Pulmonary artery endothelial cell (primary cell): ENCODE data around the gene AQP2. TPM values are rescaled to one million over a fixed set of nuclear protein-coding genes. Genes with fewer than 3 reads are reported as not detected.

ENCODE experiments used
- DNase-seq: peaks from one replicate; pipeline ENCODE4 v3.0.0-alpha.2; 2011; ENCODE audit warnings: low read depth, low spot score
- total RNA-seq: library from RNA; depleted of rRNA; stranded (reverse); fragments of >200 nt; gene quantifications from 2 replicates; pipeline ENCODE4 v1.2.3, GENCODE V29; 2014

Gene AQP2, protein sequence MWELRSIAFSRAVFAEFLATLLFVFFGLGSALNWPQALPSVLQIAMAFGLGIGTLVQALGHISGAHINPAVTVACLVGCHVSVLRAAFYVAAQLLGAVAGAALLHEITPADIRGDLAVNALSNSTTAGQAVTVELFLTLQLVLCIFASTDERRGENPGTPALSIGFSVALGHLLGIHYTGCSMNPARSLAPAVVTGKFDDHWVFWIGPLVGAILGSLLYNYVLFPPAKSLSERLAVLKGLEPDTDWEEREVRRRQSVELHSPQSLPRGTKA
- not detected in 2 replicates for total RNA-seq

DNA sequence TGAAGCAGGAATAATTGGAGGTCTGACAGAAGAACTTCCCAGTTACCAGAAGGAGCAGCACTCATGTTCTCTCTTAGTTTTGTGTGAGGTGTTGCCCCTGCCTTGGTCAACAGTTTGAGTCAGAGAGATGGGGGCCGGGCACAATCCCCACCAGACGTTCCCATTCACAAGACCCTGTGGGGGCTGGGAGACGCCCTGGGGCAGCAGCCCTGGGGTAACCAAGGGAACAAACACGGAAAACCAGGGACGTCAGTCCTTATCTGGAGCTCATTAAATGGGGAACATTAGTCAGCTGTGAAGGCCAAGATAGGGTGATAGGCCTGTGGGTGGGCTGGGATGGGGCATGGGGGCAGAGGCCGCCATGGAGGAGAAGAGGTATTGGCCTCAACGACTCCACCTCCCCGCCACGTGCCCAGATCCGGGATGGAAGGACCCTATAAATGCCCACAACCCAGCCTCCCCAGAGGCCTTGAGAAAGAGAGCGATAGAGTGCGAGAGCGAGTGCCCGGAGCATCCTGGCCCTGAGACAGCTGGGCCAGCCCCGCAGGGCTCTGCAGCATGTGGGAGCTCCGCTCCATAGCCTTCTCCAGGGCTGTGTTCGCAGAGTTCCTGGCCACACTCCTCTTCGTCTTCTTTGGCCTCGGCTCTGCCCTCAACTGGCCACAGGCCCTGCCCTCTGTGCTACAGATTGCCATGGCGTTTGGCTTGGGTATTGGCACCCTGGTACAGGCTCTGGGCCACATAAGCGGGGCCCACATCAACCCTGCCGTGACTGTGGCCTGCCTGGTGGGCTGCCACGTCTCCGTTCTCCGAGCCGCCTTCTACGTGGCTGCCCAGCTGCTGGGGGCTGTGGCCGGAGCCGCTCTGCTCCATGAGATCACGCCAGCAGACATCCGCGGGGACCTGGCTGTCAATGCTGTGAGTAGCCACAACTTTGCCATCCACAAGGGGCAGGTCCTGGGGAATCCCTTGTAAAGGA, at the start of gene AQP2:
Gene AQP2, plus strand, starts transcription at position 465 of the 979 bp plus-strand sequence. Its CDS starts 94 bp downstream, at position 559.
- DNase-seq: no peak

DNA sequence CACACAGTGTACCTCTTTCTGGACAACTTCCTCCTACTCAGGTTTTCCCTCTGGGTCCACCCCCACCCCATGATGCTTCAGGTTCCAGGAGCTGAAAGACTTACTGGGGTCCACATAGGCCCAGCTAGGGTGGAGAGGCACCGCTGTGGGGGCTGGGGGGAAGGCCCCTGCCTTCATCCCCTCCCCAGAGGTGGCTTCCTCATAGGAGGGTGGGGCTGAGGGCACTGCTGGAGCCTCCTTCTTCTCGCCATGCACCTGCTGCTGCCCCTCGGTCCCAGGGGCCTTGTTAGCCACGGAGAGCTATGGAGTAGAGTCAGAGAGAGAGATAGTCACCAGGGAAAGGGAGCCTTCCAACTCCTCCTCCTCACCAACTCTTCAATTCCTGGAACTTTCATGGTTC, 49.5 kb upstream of the AQP2 start:
- DNase-seq: no peak

DNA sequence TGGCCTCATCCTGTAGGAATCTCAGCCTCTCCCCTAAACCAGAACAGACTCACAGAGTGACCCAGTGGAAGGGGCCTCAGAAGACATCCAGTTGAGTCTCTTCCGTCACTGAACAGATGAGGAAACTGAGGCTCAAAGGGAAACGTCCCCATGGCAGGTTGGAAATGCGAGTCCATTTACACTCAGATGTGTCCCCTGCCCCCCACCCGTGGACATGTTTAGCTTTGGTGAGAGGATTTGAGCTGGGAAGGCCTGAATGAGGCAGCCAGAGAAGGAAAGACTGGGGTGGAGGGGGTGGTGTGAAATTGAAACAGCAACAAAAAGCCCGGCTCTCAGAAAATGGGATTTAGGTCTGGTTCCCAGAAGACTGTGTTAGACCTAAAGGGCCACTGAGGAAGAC, 48.6 kb upstream of the AQP2 start:
- no peak for DNase-seq

DNA sequence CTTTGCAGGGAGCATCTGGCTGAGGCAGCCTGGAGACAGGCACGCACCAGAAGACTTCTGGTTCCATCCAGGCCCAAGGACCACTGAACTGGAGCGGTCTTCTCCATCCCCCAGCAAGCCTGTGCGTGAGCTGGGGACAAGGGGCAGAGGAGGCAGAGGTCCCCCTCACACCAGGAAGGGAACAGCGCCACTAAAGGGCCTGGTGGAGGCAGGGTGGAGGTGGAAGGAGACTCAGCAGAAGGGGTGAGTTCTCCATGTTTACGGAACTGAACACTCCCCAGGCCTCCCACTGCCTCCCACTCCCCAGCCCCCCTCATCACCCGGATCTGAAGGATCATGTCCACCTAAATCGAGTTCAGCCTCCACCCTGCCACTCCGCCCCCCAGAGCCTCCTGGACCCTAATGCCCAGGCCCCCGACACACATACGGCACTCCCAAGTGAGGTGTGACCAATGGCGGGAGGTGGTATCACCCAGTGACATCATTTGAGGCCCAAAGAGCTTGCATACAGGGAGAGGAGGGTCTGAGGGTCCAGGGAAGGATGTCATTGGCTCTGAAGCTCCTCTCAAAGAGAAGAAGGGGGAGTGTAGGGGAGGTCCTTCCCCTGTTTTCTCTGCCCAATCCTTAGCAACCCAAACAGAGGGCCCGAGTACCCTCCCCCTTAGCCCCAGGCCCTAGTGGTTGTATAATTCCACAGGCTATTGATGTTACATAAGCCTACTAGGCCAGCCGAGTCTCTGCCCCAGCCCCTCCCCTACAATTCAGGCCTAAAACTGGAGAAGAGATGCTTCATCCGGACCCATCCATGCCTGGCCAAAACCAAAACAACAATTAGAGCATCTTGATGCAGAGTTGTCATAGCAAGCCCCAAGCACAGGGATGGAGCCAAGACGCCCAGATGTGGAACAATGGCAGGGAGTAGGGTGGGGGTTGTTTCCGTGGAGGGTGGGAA, 47.9 kb upstream of the AQP2 start:
- no peak for DNase-seq

DNA sequence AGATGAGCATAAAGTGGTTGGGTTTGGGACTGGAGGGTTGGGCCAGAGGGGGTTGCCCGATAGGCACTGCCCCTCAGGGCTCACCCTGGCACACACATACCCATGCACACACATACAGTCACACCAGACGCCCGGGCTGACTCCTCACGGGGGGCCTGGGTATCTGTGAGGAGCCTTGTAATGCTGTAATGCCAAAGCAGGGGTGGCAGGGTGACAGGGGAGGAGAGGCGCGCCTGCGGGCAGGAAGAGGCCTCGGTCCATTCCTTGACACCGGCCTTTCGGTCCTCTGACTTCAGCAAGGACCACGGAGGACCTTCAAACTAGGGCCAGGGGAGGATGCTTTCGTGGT, 47.2 kb upstream of the AQP2 start:
- no peak for DNase-seq

DNA sequence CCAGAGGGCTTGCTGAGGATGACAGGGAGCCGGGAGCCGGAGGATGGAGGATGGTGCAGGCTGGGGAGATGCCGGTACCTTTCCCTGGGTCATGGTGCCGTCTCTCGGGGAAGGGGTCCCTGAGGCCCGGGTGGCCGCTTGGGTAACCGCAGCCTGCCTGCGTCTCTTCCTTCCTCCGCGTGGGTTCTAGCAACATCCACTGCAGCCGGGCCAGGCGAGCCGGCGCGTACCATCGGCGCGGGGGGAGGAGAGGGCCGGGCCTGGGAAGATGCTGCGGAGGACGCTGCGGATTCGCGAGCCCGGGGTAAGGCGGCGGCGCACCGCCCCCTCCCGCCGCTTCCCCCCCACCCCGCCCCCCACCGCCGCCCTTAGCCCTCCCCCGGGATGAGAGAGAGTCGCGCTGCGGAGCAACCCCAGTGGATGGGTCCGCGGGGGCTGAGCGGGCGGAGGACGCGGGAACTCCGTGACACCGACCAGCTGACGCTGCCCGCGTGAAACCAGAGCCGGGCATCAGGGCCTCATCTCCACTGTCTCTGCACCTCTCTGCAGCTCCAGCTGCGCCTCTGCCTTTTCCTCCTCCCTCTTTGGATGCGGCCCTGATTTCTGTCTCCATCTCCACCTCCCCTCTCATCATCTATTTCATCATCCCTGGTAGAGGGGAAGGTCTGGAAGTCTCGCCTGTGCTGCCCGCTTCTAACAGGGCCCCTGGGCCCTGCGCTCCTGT, 46.7 kb upstream of the AQP2 start, which contains the start of gene FAIM2:
Gene FAIM2, minus strand, starts transcription at position 201 of the 724 bp plus-strand sequence. Its CDS starts 108 bp downstream, at position 93.
- no peak for DNase-seq

DNA sequence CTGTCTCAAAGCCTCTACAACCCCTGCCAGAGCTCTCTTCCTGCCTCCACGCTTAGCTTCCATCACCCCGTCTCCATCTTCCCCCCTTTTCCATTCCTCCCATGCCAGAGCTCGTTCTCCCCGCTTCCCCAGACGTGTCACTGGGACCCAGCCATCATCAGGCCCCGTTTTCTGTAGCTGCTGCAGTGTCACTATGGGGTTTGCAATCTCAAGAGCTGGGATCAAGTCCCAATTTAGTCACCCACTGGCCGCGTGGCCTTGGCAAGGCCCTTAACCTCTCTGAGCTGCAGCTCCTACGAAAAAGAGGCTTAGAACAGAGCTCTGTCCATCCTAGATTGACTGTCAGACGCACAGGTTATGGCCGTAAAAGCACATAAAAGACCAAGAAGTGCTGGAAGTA, 45.9 kb upstream of the AQP2 start:
- no peak for DNase-seq

DNA sequence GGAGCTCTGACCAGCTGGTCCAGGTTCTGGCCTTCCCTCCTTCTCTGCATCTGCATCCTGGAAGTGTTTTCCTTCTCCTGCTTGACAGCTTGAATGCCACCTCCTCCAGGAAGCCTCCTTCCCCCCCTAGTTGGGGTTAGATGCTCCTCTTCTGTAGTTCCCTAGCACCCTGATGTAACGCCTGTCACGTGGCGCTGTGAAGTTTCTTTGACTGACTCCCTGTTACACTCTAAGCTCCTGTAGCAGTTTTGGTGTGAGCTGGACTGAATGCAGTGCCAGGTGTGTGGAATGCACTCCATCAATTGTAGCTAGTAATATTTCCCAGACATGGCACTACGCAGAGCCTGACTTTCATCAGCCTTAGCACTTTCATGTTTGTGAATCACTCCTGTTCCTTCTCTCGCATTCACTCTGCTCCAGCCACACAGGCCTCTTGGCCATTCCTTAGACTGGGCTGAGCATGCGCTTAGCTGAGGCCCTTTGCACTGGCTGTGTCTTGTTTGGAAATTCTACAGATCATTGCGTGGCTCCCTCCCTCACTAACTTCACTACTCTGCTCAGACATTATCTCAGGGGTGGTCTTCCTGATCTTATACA, 44.7 kb upstream of the AQP2 start:
- no peak for DNase-seq

DNA sequence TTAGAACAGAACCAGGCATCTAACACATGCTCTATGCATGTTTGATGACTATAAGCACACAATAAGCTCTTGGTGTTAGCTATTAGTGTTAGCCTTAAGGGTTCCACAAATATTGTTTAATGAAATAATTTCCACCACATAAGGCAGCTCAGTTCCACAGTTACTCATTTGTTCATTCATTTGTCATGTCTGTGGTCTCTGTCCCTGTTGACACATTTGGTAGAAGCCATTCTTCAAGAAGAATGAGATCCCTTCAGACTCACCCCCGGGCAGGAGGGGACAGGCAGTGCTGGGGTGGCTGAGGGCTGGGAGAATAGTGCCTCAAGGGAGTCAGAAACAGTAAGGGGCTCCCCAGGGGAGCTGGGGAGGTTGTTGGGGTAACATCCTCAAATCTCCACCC, 43.2 kb upstream of the AQP2 start:
- DNase-seq: no peak

DNA sequence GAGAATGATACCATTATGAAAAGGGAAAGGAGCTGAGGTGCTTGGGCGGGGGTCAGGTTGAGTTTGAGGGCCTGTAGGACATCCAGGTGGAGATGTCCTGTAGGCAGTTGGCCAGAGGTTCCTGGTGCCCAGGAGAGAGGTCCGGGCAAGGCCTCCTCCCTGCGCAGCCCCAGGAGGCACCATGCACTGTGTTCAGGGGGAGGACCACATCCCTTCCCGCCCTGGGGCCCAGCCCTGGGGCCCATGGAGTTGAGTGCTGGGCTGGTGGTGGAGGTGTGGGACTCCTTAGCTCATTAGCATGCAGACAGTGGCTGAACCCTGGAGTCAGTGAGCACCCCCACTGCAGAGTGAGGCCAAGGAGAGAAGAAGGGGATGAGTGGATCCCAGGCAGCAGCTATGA, 41.2 kb upstream of the AQP2 start:
- no peak for DNase-seq

DNA sequence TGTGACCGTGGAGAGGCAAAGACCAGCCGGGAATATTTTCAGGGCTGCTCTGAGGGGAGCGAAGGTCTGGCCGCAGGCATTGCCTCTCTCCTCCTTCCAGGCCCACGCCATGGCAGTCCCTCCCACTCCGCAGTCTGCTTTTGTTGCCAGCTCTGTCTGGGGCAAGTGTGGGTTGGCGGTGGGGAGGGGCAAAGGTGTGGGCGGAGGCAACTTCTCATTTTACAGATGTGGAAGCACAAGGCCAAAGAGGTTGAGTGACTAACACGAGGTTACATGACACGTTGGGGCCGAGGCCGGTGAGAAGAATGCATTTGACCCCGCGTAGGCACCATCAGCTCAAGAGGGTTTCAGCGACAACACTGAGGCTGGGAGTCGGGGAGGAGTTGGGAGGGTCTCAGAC, 40.7 kb upstream of the AQP2 start:
- no peak for DNase-seq

DNA sequence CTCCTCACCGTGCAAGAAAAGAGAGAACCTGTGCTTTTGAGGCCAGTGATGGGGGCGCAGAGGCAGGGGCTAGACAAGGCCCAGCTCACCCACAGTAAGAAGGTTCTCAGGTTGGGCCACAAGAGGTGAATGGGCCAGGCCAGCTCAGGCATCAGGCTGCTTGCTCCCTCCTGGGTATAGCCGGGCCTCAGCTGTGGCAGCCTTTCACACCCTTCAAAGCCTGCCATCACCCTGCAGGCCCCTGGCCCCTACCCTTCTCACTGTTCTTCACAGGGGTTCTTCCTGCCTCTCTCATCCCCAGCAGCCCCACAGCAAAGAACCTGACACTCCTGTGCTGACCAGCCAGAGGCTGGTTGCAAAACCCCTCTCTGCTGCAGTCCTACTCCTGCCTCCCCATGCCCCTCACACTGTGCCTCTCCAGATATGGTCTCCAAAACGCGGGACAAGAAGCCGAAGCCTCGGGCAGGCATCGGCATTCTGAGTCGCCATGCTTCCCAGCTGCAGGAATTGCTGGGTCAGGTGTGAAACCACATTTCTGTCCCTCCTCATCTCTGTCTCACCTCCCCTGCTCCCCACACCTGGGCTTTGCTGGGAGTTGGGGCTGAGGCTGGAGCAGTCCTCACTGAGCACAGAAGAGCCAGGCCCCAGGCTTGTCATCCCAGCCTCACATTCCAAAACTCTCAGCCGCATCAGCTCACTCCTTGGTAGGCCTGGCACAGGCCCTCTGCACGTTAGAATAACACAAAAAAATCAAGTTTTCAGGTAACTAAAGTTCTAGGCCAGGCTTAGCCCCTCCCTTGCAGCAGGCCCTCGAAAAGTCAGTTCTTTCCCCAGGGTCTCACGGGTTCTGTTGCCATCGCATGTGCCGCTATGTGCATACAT, 40.0 kb upstream of the AQP2 start:
- DNase-seq: no peak

DNA sequence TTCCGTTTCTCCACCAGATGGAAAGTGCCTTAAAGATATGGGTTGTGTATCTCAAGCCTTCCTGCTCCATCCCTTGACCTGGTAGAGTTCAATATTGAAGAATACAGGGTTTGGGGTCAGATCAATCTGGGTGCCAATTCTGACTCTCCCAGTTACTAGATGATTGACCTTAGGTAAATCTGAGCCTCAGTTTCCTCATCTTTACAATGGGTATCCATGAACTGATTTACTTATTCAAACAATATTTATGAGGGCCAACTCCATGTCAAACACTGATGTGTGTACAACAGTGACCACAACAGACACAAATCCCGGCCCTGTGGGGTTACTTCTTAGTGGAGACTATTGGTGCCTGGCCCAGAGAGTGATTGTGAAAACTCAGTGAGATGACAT, 39.3 kb upstream of the AQP2 start:
- no peak for DNase-seq

DNA sequence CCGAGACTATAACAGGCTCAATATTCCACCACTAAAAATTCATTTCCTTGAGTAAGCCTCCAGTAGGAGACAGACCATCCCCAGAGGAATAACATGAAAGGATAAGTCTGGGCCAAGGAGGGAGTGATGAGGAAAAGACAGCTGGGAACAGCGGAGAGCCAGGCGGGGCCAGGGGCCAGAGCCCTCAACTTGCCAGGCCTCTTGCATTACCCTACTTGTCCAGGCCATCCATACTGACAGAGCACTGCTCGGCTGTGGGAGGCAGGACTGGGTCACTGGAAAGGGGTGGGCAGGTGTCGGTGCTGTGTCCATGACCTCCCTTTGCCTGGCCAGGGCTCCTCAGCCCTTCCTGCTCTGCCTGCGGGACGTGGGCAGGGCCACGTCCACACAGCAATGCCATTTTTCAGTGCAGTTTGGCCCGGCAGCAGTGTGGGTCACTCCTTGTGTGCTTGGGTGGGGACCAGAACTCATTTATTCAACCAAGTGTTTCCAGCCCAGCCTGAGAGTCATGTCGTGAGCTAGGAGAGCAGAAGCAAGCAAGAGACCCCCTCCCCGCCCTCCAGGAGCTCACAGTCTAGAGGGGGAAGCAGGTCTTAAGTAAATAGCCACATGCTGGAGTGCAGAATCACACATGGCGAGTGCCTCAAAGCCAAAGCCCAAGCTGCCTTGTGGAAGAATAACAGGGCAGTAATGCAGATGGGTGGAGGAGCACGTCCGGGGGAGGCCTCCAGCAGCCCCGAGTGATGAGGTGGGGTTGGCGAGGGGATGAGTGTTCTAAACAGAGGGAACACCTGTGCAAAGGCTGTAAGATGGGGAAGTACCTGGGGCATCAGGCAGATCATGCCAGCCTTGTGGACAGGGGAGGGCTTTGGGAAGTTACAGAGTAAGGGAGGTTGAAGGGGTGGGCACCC, 37.9 kb upstream of the AQP2 start:
- no peak for DNase-seq

DNA sequence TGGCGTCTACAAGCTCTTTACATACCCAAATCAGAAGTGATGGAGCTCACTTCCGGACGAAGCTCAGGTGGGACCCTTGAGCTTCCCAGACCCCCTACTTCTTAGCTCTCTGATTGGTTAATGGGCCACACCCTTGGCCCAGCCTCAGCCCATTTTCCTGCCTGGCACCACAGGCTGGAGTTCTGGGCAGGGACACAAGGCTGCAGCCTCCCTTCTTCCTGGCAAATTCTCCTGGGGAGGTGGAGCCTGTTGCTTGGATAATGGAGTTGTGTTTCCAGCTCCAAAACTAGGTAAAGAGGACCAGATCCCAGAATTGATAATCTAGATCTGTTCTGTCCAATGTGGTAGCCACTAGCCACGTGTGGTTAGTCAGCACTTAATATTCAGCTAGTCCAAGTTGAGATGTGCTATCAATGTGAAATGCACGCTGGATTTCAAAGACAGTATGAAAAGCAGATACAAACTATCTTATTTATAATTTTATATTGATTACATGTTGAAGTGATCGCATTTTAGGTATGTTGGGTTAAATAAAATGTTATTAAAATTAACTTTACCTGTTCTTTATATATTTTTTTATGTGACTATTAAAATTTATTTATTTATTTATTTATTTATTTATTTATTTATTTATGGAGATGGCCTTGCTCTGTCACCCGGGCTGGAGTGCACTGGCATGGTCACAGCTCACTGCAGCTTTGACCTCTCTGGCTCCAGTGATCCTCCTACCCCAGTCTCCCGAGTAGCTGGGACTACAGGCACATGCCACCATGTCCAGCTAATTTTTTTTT, 34.2 kb upstream of the AQP2 start:
- no peak for DNase-seq

DNA sequence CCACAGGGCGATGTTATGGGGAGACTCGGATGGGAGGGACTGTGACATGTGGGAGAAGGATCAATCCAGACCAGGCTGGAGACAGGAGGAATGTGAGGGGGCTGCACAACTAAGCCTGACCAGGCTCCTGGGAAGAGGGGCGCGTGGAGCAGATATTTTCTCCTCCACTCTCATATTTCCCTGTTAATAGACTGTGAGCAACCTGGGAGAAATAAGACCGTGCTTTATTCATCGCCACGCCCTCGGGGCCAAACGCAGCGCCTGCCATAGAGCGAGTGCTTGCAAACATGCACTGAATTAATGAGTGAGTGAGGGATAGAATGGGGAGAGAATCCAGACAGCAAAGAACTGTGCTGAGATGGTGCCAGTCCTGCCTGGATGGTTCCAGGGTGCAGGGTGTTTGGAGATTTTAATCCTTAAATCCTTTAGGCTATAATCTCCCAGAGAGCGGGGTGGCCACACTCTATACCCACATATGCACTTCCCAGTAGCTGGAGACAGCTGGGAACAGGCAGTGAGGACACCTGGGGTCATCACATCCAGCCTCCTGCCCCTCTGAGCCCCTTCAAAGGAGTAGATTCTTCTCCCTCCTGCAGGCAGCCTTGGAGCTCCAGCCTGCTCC, 33.3 kb upstream of the AQP2 start:
- DNase-seq: no peak

DNA sequence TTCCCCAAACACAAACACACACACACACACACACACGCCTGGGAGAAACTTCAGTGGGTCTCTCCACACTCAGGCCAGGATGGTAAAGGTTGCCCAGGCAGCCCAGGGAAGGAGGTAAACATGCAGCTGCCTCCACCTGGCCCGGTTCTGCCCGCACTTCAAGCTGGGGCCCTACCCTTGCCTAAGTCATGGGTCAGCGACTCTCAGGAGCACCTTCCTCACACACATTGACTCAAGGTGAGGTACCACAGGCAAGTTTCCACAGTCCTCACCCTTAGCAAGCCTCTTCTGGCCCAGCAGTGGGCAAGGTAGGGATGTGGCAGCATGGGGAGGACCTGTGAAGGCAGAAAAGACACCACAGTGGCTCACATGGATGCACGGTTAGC, 32.8 kb upstream of the AQP2 start:
- DNase-seq: no peak
